ENCODE measurements around the gene GPBP1L1.
"Not testable (repeated sequence)": the region's sequence is repeated elsewhere in the genome, so short reads cannot be mapped to it uniquely, and the experiment has no call there.

DNA sequence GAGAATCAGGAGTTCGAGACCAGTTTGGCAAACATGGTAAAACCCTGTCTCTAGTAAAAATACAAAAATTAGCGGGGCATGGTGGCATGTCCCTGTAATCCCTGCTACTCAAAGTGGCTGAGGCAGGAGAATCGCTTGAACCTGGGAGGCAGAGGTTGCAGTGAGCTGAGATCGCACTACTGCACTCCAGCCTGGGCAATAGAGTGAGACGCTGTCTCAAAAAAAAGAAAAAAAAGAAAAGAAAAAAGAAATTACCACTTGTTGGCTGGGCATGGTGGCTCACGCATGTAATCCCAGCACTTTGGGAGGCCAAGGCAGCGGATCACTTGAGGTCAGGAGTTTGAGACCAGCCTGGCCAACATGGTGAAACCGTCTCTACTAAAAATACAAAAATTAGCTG lies 89.6 kb downstream of the GPBP1L1 start:
- TF ChIP-seq ZSCAN29 (IDR thresholded peaks at IDR 0.05); ZBTB1 (CRISPR knock-in tag; IDR thresholded peaks at IDR 0.05; ENCODE audit: borderline replicate concordance, low read depth): not testable (repeated sequence)
- TF ChIP-seq, protein P1, sequence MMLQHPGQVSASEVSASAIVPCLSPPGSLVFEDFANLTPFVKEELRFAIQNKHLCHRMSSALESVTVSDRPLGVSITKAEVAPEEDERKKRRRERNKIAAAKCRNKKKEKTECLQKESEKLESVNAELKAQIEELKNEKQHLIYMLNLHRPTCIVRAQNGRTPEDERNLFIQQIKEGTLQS (IDR thresholded peaks at IDR 0.05), result not testable (repeated sequence)
- TF ChIP-seq, protein P1 (CRISPR knock-in tag; conservative IDR thresholded peaks at IDR 0.05), result not testable (repeated sequence)
- TF ChIP-seq, protein P2, sequence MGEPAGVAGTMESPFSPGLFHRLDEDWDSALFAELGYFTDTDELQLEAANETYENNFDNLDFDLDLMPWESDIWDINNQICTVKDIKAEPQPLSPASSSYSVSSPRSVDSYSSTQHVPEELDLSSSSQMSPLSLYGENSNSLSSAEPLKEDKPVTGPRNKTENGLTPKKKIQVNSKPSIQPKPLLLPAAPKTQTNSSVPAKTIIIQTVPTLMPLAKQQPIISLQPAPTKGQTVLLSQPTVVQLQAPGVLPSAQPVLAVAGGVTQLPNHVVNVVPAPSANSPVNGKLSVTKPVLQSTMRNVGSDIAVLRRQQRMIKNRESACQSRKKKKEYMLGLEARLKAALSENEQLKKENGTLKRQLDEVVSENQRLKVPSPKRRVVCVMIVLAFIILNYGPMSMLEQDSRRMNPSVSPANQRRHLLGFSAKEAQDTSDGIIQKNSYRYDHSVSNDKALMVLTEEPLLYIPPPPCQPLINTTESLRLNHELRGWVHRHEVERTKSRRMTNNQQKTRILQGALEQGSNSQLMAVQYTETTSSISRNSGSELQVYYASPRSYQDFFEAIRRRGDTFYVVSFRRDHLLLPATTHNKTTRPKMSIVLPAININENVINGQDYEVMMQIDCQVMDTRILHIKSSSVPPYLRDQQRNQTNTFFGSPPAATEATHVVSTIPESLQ (CRISPR knock-in tag; IDR thresholded peaks at IDR 0.05), result not testable (repeated sequence)

Measured in K562 (cell line).